ENCODE results near the gene C21orf91.

The C21orf91 gene

GRCh38 chr21:17783481-17784179 is 35.5 kb downstream of the C21orf91 start:
- peak overlapping the region; percentile 58 for H3K9ac ChIP-seq (ENCODE audit: low read length)
- H3F3A ChIP-seq (ENCODE audit: insufficient read depth) = peaks cover 62% of the 10 kb centered on the region
- H3K36me3 ChIP-seq (ENCODE audit: low read length) = peaks cover 17% of the 10 kb centered on the region
- no peaks in the 10 kb centered on the region for H3K9me3 ChIP-seq (ENCODE audit: insufficient read depth, low read length)
- H4K20me1 ChIP-seq (ENCODE audit: low read depth, low read length) = no peaks in the 10 kb centered on the region
- peak overlapping the region; percentile 99 for H3K27ac ChIP-seq (ENCODE audit: low read depth, low read length)
- H3K27me3 ChIP-seq (ENCODE audit: low read length) = no peaks in the 10 kb centered on the region
- H3K4me2 ChIP-seq (ENCODE audit: low read depth, low read length, poor library complexity, severe bottlenecking) = peak overlapping the region; percentile 89
- TF ChIP-seq CTCF (IDR thresholded peaks at IDR 0.05; ENCODE audit: insufficient read depth, low read length, poor library complexity, severe bottlenecking) (no peak), EZH2phosphoT487 (conservative IDR thresholded peaks at IDR 0.05; ENCODE audit: low read length) (no peak)
- H2AFZ ChIP-seq (ENCODE audit: low read depth, low read length, severe bottlenecking) = no peak overlapping the region
- peak overlapping the region; percentile 42 for H3K4me3 ChIP-seq (ENCODE audit: insufficient read depth, low read length, poor library complexity, severe bottlenecking)
- no peaks in the 10 kb centered on the region for H3K9me2 ChIP-seq (replicated peaks; ENCODE audit: insufficient read depth, low read length)
- H3K79me2 ChIP-seq (ENCODE audit: insufficient read depth, low read length) = peaks cover 2% of the 10 kb centered on the region; the same call in 1 of the 2 replicates

GRCh38 chr21:17783003-17783402 is 36.2 kb downstream of the C21orf91 start:
- no peak overlapping the region for H2AFZ ChIP-seq (ENCODE audit: low read depth, low read length, severe bottlenecking)
- peaks cover 60% of the 10 kb centered on the region for H3F3A ChIP-seq (ENCODE audit: insufficient read depth)
- H3K27ac ChIP-seq (ENCODE audit: low read depth, low read length) = peak overlapping the region; percentile 99
- H3K4me3 ChIP-seq (ENCODE audit: insufficient read depth, low read length, poor library complexity, severe bottlenecking) = peak overlapping the region; percentile 42
- H3K9me2 ChIP-seq (replicated peaks; ENCODE audit: insufficient read depth, low read length) = no peaks in the 10 kb centered on the region
- no peaks in the 10 kb centered on the region for H3K79me2 ChIP-seq (ENCODE audit: insufficient read depth, low read length)
- no peaks in the 10 kb centered on the region for H4K20me1 ChIP-seq (ENCODE audit: low read depth, low read length)
- peak overlapping the region; percentile 89 for H3K4me2 ChIP-seq (ENCODE audit: low read depth, low read length, poor library complexity, severe bottlenecking)
- TF ChIP-seq EZH2phosphoT487 (conservative IDR thresholded peaks at IDR 0.05; ENCODE audit: low read length) (no peak), CTCF (IDR thresholded peaks at IDR 0.05; ENCODE audit: insufficient read depth, low read length, poor library complexity, severe bottlenecking) (no peak)
- peak overlapping the region; percentile 58 for H3K9ac ChIP-seq (ENCODE audit: low read length)
- no peaks in the 10 kb centered on the region for H3K27me3 ChIP-seq (ENCODE audit: low read length)
- peaks cover 17% of the 10 kb centered on the region for H3K36me3 ChIP-seq (ENCODE audit: low read length)
- no peaks in the 10 kb centered on the region for H3K9me3 ChIP-seq (ENCODE audit: insufficient read depth, low read length)

GRCh38 chr21:17782051-17782450 is 37.1 kb downstream of the C21orf91 start:
- Histone ChIP-seq H3F3A (ENCODE audit: insufficient read depth) (peaks cover 50% of the 10 kb centered on the region), H2AFZ (ENCODE audit: low read depth, low read length, severe bottlenecking) (no peak overlapping the region), H3K4me3 (ENCODE audit: insufficient read depth, low read length, poor library complexity, severe bottlenecking) (peak overlapping the region; percentile 42), H3K36me3 (ENCODE audit: low read length) (peaks cover 14% of the 10 kb centered on the region), H3K4me2 (ENCODE audit: low read depth, low read length, poor library complexity, severe bottlenecking) (peak overlapping the region; percentile 89), H4K20me1 (ENCODE audit: low read depth, low read length) (no peaks in the 10 kb centered on the region), H3K9me2 (replicated peaks; ENCODE audit: insufficient read depth, low read length) (no peaks in the 10 kb centered on the region), H3K27ac (ENCODE audit: low read depth, low read length) (peak overlapping the region; percentile 99), H3K27me3 (ENCODE audit: low read length) (no peaks in the 10 kb centered on the region), H3K9ac (ENCODE audit: low read length) (0 out of 2 replicates have a peak overlapping the region, but pooled peaks have one; percentile 8), H3K9me3 (ENCODE audit: insufficient read depth, low read length) (no peaks in the 10 kb centered on the region), H3K79me2 (ENCODE audit: insufficient read depth, low read length) (no peaks in the 10 kb centered on the region)
- TF ChIP-seq EZH2phosphoT487 (conservative IDR thresholded peaks at IDR 0.05; ENCODE audit: low read length) = no peak

GRCh38 chr21:17781524-17781923 is 37.6 kb downstream of the C21orf91 start:
- TF ChIP-seq EZH2phosphoT487 (conservative IDR thresholded peaks at IDR 0.05; ENCODE audit: low read length) (no peak), CTCF (IDR thresholded peaks at IDR 0.05; ENCODE audit: insufficient read depth, low read length, poor library complexity, severe bottlenecking) (no peak)
- H3K9ac ChIP-seq (ENCODE audit: low read length) = no peak overlapping the region
- no peak overlapping the region for H3K4me2 ChIP-seq (ENCODE audit: low read depth, low read length, poor library complexity, severe bottlenecking)
- no peaks in the 10 kb centered on the region for H3K9me3 ChIP-seq (ENCODE audit: insufficient read depth, low read length)
- H4K20me1 ChIP-seq (ENCODE audit: low read depth, low read length) = no peaks in the 10 kb centered on the region
- no peaks in the 10 kb centered on the region for H3K27me3 ChIP-seq (ENCODE audit: low read length)
- no peaks in the 10 kb centered on the region for H3K79me2 ChIP-seq (ENCODE audit: insufficient read depth, low read length)
- peak overlapping the region; percentile 99; the same call in 1 of the 2 replicates for H3K27ac ChIP-seq (ENCODE audit: low read depth, low read length)
- peaks cover 45% of the 10 kb centered on the region for H3F3A ChIP-seq (ENCODE audit: insufficient read depth)
- no peak overlapping the region for H2AFZ ChIP-seq (ENCODE audit: low read depth, low read length, severe bottlenecking)
- no peak overlapping the region for H3K4me3 ChIP-seq (ENCODE audit: insufficient read depth, low read length, poor library complexity, severe bottlenecking)
- H3K36me3 ChIP-seq (ENCODE audit: low read length) = peaks cover 11% of the 10 kb centered on the region
- no peaks in the 10 kb centered on the region for H3K9me2 ChIP-seq (replicated peaks; ENCODE audit: insufficient read depth, low read length)
